Measurements from ENCODE around the gene CFAP299. TPM values are rescaled to one million over a fixed set of nuclear protein-coding genes. Genes with fewer than 3 reads are reported as not detected.
"Not testable (repeated sequence)": the region's sequence is repeated elsewhere in the genome, so short reads cannot be mapped to it uniquely, and the experiment has no call there.

The CFAP299 gene
- total RNA-seq, 2 donors from 2014 or later: 0.17 TPM; not detected in 1

- H3K4me3 ChIP-seq: no peak overlapping the region
- H3K9me3 ChIP-seq: no peaks in the 10 kb centered on the region
- H3K27me3 ChIP-seq (replicated peaks; ENCODE audit: insufficient read depth): no peaks in the 10 kb centered on the region
- H3K27ac ChIP-seq: no peak overlapping the region
- H3K4me1 ChIP-seq (replicated peaks): no peaks in the 10 kb centered on the region
- intact Hi-C loops (cut with DNase I): no loop called here
- no peaks in the 10 kb centered on the region for H3K36me3 ChIP-seq
- DNase-seq (ENCODE audit: low spot score): no peak
- 47% methylated on average over 1 of the region's 1 CpG for WGBS
- TF ChIP-seq CTCF (IDR thresholded peaks at IDR 0.05) (no peak), POLR2AphosphoS5 (IDR thresholded peaks at IDR 0.05) (no peak), POLR2A (IDR thresholded peaks at IDR 0.05) (no peak)
These were observed 296.3 kb downstream of the CFAP299 start for GRCh38 chr4:80631861-80632260.

GRCh38 chr4:80637190-80637589, 301.7 kb downstream of the CFAP299 start:
- Histone ChIP-seq H3K4me1 (replicated peaks) (no peaks in the 10 kb centered on the region), H3K27ac (no peak overlapping the region), H3K9me3 (no peaks in the 10 kb centered on the region), H3K36me3 (no peaks in the 10 kb centered on the region), H3K27me3 (replicated peaks; ENCODE audit: insufficient read depth) (no peaks in the 10 kb centered on the region), H3K4me3 (no peak overlapping the region)
- intact Hi-C loops (cut with DNase I): no loop called here
- 93% methylated on average over 2 of the region's 2 CpGs for WGBS
- TF ChIP-seq CTCF (IDR thresholded peaks at IDR 0.05) (no peak), POLR2A (IDR thresholded peaks at IDR 0.05) (no peak), POLR2AphosphoS5 (IDR thresholded peaks at IDR 0.05) (no peak)
- no peak for DNase-seq (ENCODE audit: low spot score)

GRCh38 chr4:80646061-80646460, 310.5 kb downstream of the CFAP299 start:
- 80% methylated on average over 2 of the region's 2 CpGs for WGBS
- no peak for DNase-seq (ENCODE audit: low spot score)
- Histone ChIP-seq H3K27me3 (replicated peaks; ENCODE audit: insufficient read depth) (no peaks in the 10 kb centered on the region), H3K4me3 (no peak overlapping the region), H3K9me3 (no peaks in the 10 kb centered on the region), H3K27ac (no peak overlapping the region), H3K36me3 (no peaks in the 10 kb centered on the region), H3K4me1 (replicated peaks) (no peaks in the 10 kb centered on the region)
- TF ChIP-seq POLR2AphosphoS5 (IDR thresholded peaks at IDR 0.05): no peak
- no peak for TF ChIP-seq POLR2A (IDR thresholded peaks at IDR 0.05)
- TF ChIP-seq CTCF (IDR thresholded peaks at IDR 0.05): no peak
- intact Hi-C loops (cut with DNase I): no loop called here

- intact Hi-C loops (cut with DNase I): no loop called here
These were observed 320.1 kb downstream of the CFAP299 start for GRCh38 chr4:80655662-80656061.

GRCh38 chr4:80670118-80670517, 334.6 kb downstream of the CFAP299 start:
- WGBS: 93% methylated on average over 3 of the region's 3 CpGs
- H3K36me3 ChIP-seq; intact Hi-C loops (cut with DNase I); H3K27me3 ChIP-seq (replicated peaks; ENCODE audit: insufficient read depth); H3K9me3 ChIP-seq; H3K4me1 ChIP-seq (replicated peaks); DNase-seq (ENCODE audit: low spot score); H3K27ac ChIP-seq; H3K4me3 ChIP-seq: not testable (repeated sequence)

More at GRCh38 chr4:80655662-80656061, 320.1 kb downstream of the CFAP299 start:
- WGBS: 46% methylated on average over 2 of the region's 2 CpGs
- Histone ChIP-seq H3K36me3 (no peaks in the 10 kb centered on the region), H3K27ac (no peak overlapping the region), H3K4me3 (no peak overlapping the region), H3K4me1 (replicated peaks) (no peaks in the 10 kb centered on the region), H3K27me3 (replicated peaks; ENCODE audit: insufficient read depth) (no peaks in the 10 kb centered on the region), H3K9me3 (no peaks in the 10 kb centered on the region)
- no peak for TF ChIP-seq POLR2AphosphoS5 (IDR thresholded peaks at IDR 0.05)
- no peak for TF ChIP-seq CTCF (IDR thresholded peaks at IDR 0.05)
- TF ChIP-seq POLR2A (IDR thresholded peaks at IDR 0.05): no peak
- DNase-seq (ENCODE audit: low spot score): no peak
